Measurements from ENCODE around the gene USP19.
A peak's percentile ranks its signal among the peaks of the same experiment; 100 is the strongest.

USP19 gene

DNA sequence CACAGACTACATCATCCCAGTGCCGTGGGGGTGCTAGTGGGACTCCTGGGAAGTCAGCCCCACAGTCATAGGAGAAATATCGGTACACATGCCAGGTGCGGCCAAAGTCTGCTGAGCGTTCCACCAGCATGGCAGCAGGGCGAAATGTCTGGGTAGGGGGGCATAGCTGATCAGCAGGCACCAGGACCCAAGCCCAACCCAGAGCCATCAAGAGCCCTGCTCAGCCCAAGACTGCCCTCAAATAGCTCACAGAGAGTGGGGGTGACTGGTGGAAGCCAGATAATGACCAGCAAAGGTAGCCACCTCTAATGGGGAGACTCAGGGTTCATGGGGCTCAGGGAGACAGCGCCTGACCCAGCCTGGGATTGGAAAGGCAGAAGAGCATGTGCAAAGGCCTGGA is 11.0 kb upstream of the USP19 start:
- Histone ChIP-seq H3K27me3 (replicated peaks) (no peaks in the 10 kb centered on the region), H3K27ac (no peak overlapping the region), H3K36me3 (replicated peaks) (peaks cover 43% of the 10 kb centered on the region), H3K4me3 (ENCODE audit: low read depth, low read length) (peak overlapping the region; percentile 84)
- no peak for DNase-seq
- TF ChIP-seq, protein P1, sequence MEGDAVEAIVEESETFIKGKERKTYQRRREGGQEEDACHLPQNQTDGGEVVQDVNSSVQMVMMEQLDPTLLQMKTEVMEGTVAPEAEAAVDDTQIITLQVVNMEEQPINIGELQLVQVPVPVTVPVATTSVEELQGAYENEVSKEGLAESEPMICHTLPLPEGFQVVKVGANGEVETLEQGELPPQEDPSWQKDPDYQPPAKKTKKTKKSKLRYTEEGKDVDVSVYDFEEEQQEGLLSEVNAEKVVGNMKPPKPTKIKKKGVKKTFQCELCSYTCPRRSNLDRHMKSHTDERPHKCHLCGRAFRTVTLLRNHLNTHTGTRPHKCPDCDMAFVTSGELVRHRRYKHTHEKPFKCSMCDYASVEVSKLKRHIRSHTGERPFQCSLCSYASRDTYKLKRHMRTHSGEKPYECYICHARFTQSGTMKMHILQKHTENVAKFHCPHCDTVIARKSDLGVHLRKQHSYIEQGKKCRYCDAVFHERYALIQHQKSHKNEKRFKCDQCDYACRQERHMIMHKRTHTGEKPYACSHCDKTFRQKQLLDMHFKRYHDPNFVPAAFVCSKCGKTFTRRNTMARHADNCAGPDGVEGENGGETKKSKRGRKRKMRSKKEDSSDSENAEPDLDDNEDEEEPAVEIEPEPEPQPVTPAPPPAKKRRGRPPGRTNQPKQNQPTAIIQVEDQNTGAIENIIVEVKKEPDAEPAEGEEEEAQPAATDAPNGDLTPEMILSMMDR (IDR thresholded peaks at IDR 0.05; ENCODE audit: low read depth, low read length, missing control alignments): no peak
- in situ Hi-C loops (cut with HindIII; ENCODE audit: low pct_ligation_motif_present, low sequenced_read_pairs): no loop called here

DNA sequence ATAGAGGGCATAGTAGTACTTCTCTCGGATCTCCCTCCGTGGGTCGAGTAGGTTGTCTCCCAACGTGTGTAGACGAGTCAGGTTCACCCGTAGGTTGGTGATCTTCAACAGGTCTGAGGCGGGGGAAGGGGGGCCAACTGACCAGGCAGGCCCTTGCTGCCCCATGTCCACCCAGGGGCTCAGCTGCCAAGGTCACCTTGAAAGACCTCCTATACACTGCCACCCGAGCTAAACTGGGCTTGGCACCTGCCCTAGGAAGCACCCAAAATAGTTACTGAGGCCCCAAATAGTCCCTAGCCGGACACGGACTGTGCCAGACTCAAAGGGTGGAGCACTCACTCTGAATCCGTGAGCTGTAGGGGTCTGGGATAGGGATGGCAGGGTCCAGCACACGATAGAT is 10.4 kb upstream of the USP19 start:
- TF ChIP-seq, protein P1 (IDR thresholded peaks at IDR 0.05; ENCODE audit: low read depth, low read length, missing control alignments): no peak

DNA sequence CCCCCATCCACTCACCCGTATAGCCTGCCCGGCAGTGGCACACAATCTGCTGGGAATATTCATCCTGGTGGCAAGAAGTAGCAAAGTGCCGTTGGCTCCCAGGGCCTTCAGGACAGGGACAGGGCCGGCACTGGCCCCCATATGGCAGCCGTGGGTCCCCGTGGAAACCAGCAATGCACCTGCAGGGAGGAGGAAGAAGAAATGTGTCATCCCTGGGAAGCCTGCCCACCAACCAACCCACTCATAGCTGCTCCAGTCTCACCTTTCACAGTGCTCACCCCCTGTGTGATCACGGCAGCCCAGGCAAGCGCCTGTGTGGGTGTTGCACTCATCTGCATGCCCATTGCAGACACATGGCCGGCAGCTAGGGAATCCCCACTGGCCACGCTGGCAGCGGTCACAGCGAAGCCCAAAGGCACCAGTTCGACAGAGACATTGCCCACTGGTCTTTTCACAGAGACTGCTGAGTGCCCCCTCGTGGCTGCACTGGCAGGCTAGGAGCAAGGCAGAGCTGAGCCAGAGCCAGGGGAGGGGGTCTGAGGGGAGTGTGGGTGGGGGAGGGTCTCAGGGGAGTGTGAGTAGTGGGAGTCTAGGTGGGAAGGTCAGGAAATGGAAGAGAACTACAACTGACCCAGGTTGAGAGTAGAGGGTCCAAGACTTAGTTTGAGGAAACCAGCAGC is 4.5 kb upstream of the USP19 start:
- in situ Hi-C loops (cut with HindIII; ENCODE audit: low pct_ligation_motif_present, low sequenced_read_pairs): no loop called here
- TF ChIP-seq, protein P1 (IDR thresholded peaks at IDR 0.05; ENCODE audit: low read depth, low read length, missing control alignments): peak; percentile 22
- no peak for DNase-seq
- H3K27ac ChIP-seq: no peak overlapping the region
- peaks cover 88% of the 10 kb centered on the region for H3K36me3 ChIP-seq (replicated peaks)
- no peaks in the 10 kb centered on the region for H3K27me3 ChIP-seq (replicated peaks)
- no peak overlapping the region for H3K4me3 ChIP-seq (ENCODE audit: low read depth, low read length)

More for the DNA sequence above, 10.4 kb upstream of the USP19 start:
- Histone ChIP-seq H3K27ac (no peak overlapping the region), H3K4me3 (ENCODE audit: low read depth, low read length) (no peak overlapping the region), H3K36me3 (replicated peaks) (peaks cover 49% of the 10 kb centered on the region), H3K27me3 (replicated peaks) (no peaks in the 10 kb centered on the region)
- no peak for DNase-seq
- in situ Hi-C loops (cut with HindIII; ENCODE audit: low pct_ligation_motif_present, low sequenced_read_pairs): no loop called here

DNA sequence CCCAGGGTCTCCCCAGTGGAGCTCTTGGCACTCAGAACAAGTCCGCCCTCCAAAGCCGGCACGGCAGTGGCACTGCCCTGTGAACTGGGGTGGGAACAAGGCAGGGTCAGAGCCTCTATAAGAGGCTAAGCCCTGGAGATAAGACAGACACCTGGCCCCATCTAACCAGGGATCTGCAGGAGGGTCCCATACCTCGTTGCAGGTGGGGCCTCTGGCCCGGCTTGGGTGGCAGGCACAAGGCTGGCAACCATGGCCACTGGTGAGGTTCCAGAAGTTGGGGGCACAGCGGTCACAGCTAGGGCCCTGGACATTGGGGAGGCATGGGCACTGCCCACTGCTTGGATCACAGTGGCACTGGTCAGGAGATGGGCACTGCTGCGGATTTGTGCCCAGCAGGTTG is 3.6 kb upstream of the USP19 start:
- no peaks in the 10 kb centered on the region for H3K27me3 ChIP-seq (replicated peaks)
- peaks cover 79% of the 10 kb centered on the region for H3K36me3 ChIP-seq (replicated peaks)
- no peak for DNase-seq
- no peak overlapping the region for H3K27ac ChIP-seq
- TF ChIP-seq, protein P1 (IDR thresholded peaks at IDR 0.05; ENCODE audit: low read depth, low read length, missing control alignments): no peak
- H3K4me3 ChIP-seq (ENCODE audit: low read depth, low read length): no peak overlapping the region
- in situ Hi-C loops (cut with HindIII; ENCODE audit: low pct_ligation_motif_present, low sequenced_read_pairs): no loop called here

DNA sequence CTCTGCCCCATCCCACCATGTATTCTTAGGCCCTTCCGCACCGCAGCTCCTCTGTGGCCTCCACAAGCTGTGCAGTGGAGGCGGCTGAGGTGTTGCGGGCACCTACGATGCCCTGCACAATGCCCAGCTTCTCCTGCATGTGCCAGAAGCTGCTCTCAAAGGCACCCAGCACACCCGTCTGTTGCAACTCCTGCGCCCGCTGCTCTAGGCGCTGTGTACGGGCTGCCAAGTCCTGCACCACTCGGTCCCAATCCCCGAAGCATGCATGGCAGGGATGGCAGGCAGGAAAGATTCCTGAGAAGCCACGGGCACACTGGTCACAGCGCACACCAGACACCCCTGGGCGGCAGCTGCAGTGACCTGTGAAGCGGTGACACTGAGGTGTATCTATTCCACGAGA is 3.1 kb upstream of the USP19 start:
- DNase-seq: no peak
- H3K36me3 ChIP-seq (replicated peaks): peaks cover 74% of the 10 kb centered on the region
- H3K27me3 ChIP-seq (replicated peaks): no peaks in the 10 kb centered on the region
- TF ChIP-seq, protein P1 (IDR thresholded peaks at IDR 0.05; ENCODE audit: low read depth, low read length, missing control alignments): no peak
- H3K27ac ChIP-seq: no peak overlapping the region
- in situ Hi-C loops (cut with HindIII; ENCODE audit: low pct_ligation_motif_present, low sequenced_read_pairs): no loop called here
- no peak overlapping the region for H3K4me3 ChIP-seq (ENCODE audit: low read depth, low read length)

Measured in brain microvascular endothelial cell (primary cell).